ENCODE data around the gene KL.

DNA sequence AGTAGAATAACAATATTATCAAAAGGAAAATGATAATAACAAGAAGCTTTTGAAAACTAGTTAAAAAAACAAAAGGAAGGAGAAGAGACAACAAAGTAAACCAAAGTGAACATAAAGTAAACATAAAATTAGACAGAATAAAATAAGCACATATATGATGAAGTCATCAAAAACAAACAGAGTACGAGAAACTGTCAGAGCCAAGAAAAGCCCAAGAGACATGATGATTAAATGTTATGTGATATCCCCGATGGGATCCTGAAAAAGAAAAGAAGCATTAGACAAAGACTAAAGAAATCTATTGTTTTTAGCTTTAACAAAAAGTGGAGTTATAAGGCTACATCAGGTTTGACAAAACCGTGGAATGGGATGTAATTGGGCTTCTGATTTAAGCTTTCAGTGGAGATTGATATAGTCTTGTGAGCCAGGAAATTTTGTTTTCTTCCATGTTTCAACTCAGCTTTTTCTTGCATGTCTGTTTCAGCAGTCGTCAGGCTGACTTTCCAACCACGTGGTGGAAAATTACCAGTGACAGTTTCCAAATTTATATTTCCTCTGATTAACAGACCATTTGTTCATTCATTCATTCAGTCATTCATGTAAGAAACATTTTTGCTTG, 64.9 kb downstream of the KL start:
- TF ChIP-seq, protein P1, sequence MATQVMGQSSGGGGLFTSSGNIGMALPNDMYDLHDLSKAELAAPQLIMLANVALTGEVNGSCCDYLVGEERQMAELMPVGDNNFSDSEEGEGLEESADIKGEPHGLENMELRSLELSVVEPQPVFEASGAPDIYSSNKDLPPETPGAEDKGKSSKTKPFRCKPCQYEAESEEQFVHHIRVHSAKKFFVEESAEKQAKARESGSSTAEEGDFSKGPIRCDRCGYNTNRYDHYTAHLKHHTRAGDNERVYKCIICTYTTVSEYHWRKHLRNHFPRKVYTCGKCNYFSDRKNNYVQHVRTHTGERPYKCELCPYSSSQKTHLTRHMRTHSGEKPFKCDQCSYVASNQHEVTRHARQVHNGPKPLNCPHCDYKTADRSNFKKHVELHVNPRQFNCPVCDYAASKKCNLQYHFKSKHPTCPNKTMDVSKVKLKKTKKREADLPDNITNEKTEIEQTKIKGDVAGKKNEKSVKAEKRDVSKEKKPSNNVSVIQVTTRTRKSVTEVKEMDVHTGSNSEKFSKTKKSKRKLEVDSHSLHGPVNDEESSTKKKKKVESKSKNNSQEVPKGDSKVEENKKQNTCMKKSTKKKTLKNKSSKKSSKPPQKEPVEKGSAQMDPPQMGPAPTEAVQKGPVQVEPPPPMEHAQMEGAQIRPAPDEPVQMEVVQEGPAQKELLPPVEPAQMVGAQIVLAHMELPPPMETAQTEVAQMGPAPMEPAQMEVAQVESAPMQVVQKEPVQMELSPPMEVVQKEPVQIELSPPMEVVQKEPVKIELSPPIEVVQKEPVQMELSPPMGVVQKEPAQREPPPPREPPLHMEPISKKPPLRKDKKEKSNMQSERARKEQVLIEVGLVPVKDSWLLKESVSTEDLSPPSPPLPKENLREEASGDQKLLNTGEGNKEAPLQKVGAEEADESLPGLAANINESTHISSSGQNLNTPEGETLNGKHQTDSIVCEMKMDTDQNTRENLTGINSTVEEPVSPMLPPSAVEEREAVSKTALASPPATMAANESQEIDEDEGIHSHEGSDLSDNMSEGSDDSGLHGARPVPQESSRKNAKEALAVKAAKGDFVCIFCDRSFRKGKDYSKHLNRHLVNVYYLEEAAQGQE (IDR thresholded peaks at IDR 0.05; ENCODE audit: low read depth, low read length) = no peak
- TF ChIP-seq, protein P2, sequence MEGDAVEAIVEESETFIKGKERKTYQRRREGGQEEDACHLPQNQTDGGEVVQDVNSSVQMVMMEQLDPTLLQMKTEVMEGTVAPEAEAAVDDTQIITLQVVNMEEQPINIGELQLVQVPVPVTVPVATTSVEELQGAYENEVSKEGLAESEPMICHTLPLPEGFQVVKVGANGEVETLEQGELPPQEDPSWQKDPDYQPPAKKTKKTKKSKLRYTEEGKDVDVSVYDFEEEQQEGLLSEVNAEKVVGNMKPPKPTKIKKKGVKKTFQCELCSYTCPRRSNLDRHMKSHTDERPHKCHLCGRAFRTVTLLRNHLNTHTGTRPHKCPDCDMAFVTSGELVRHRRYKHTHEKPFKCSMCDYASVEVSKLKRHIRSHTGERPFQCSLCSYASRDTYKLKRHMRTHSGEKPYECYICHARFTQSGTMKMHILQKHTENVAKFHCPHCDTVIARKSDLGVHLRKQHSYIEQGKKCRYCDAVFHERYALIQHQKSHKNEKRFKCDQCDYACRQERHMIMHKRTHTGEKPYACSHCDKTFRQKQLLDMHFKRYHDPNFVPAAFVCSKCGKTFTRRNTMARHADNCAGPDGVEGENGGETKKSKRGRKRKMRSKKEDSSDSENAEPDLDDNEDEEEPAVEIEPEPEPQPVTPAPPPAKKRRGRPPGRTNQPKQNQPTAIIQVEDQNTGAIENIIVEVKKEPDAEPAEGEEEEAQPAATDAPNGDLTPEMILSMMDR (IDR thresholded peaks at IDR 0.05 in 2 of 3, conservative IDR thresholded peaks at IDR 0.05 in 1 of 3; ENCODE audit: control insufficient read depth in 2 of 3, extremely low read depth in 1 of 3, insufficient read depth in 1 of 3, low read depth in 3 of 3, low read length in 3 of 3) = no peak
- TF ChIP-seq MYC (IDR thresholded peaks at IDR 0.05; ENCODE audit: insufficient read depth, insufficient read length, insufficient replicate concordance, low read length, severe bottlenecking) = no peak
- TF ChIP-seq MEF2A (IDR thresholded peaks at IDR 0.05; ENCODE audit: insufficient read depth, low read depth, low read length) = no peak
- no peak for TF ChIP-seq JUND (IDR thresholded peaks at IDR 0.05; ENCODE audit: low read depth, low read length)
- TF ChIP-seq RAD21 (IDR thresholded peaks at IDR 0.05; ENCODE audit: insufficient read depth, low read depth, low read length) = no peak
- no peak for TF ChIP-seq TAF1 (IDR thresholded peaks at IDR 0.05; ENCODE audit: borderline replicate concordance, low read depth, low read length)
- TF ChIP-seq POLR2A (IDR thresholded peaks at IDR 0.05; ENCODE audit: low read depth, low read length) = no peak
- no peak for TF ChIP-seq CBX5 (IDR thresholded peaks at IDR 0.05; ENCODE audit: low read depth)
- no peak for TF ChIP-seq NR2C1 (IDR thresholded peaks at IDR 0.05)
- no peak for TF ChIP-seq CREB1 (IDR thresholded peaks at IDR 0.05; ENCODE audit: low read depth)
- no peak for TF ChIP-seq BCL3 (IDR thresholded peaks at IDR 0.05; ENCODE audit: borderline replicate concordance, insufficient read depth, low read depth, low read length, poor library complexity, severe bottlenecking)
- TF ChIP-seq, protein P3, sequence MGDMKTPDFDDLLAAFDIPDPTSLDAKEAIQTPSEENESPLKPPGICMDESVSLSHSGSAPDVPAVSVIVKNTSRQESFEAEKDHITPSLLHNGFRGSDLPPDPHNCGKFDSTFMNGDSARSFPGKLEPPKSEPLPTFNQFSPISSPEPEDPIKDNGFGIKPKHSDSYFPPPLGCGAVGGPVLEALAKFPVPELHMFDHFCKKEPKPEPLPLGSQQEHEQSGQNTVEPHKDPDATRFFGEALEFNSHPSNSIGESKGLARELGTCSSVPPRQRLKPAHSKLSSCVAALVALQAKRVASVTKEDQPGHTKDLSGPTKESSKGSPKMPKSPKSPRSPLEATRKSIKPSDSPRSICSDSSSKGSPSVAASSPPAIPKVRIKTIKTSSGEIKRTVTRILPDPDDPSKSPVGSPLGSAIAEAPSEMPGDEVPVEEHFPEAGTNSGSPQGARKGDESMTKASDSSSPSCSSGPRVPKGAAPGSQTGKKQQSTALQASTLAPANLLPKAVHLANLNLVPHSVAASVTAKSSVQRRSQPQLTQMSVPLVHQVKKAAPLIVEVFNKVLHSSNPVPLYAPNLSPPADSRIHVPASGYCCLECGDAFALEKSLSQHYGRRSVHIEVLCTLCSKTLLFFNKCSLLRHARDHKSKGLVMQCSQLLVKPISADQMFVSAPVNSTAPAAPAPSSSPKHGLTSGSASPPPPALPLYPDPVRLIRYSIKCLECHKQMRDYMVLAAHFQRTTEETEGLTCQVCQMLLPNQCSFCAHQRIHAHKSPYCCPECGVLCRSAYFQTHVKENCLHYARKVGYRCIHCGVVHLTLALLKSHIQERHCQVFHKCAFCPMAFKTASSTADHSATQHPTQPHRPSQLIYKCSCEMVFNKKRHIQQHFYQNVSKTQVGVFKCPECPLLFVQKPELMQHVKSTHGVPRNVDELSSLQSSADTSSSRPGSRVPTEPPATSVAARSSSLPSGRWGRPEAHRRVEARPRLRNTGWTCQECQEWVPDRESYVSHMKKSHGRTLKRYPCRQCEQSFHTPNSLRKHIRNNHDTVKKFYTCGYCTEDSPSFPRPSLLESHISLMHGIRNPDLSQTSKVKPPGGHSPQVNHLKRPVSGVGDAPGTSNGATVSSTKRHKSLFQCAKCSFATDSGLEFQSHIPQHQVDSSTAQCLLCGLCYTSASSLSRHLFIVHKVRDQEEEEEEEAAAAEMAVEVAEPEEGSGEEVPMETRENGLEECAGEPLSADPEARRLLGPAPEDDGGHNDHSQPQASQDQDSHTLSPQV (IDR thresholded peaks at IDR 0.05) = no peak
- no peak for TF ChIP-seq JUNB (IDR thresholded peaks at IDR 0.05)

Measured in GM12878 (cell line).